ENCODE measurements around the gene PTER.

PTER gene

DNA sequence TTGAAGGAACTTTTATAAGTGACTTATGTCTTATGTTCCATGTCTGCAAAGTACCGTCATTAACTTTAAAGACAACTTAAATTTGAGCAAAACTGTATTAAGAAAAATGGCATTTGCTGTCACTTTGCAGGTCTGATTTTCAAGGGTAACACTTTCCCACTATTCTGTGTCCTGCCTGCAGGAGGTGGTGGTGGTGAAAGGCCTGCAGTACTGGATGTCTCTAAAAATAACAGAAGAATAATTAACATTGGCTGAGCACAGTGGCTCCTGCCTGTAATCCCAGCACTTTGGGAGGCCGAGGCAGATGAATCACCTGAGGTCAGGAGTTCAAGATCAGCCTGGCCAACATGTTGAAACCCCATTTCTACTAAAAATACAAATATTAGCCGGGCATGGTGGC is 13.2 kb upstream of the PTER start:
- DNase-seq (ENCODE audit: low read depth): no peak
- TF ChIP-seq, protein P1, sequence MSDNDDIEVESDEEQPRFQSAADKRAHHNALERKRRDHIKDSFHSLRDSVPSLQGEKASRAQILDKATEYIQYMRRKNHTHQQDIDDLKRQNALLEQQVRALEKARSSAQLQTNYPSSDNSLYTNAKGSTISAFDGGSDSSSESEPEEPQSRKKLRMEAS (IDR thresholded peaks at IDR 0.05; ENCODE audit: low read depth, low read length): no peak
- TF ChIP-seq, protein P2, sequence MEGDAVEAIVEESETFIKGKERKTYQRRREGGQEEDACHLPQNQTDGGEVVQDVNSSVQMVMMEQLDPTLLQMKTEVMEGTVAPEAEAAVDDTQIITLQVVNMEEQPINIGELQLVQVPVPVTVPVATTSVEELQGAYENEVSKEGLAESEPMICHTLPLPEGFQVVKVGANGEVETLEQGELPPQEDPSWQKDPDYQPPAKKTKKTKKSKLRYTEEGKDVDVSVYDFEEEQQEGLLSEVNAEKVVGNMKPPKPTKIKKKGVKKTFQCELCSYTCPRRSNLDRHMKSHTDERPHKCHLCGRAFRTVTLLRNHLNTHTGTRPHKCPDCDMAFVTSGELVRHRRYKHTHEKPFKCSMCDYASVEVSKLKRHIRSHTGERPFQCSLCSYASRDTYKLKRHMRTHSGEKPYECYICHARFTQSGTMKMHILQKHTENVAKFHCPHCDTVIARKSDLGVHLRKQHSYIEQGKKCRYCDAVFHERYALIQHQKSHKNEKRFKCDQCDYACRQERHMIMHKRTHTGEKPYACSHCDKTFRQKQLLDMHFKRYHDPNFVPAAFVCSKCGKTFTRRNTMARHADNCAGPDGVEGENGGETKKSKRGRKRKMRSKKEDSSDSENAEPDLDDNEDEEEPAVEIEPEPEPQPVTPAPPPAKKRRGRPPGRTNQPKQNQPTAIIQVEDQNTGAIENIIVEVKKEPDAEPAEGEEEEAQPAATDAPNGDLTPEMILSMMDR (IDR thresholded peaks at IDR 0.05; ENCODE audit: low read depth, low read length): no peak
- TF ChIP-seq POLR2A (IDR thresholded peaks at IDR 0.05; ENCODE audit: extremely low read depth, insufficient read length): no peak
- no peak for TF ChIP-seq MYC (IDR thresholded peaks at IDR 0.05; ENCODE audit: low read depth, low read length)

DNA sequence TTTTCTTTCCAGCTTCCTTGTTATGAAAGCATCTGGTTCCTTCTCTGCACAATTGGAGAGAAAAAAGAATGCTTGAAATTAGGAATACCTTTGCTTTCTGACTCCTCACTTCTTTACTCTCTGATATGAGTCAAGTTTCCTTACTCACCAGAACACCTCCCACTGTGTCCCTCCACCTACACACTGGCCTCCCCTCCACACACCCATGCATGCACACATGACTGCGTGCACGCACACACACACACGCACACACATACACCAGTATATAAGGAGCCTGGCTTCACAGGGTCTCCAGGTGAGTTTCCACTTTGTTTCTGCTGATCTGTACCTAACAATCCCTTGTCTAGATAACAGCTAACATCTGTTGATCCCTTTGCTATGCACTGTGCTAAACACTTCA is 11.4 kb upstream of the PTER start:
- no peak overlapping the region for H3K4me3 ChIP-seq (ENCODE audit: low read depth, low read length)
- TF ChIP-seq POLR2A (IDR thresholded peaks at IDR 0.05; ENCODE audit: extremely low read depth, insufficient read length) (no peak), MYC (IDR thresholded peaks at IDR 0.05; ENCODE audit: low read depth, low read length) (no peak)
- TF ChIP-seq, protein P2 (IDR thresholded peaks at IDR 0.05; ENCODE audit: low read depth, low read length): no peak
- TF ChIP-seq, protein P1 (IDR thresholded peaks at IDR 0.05; ENCODE audit: low read depth, low read length): no peak
- DNase-seq (ENCODE audit: low read depth): no peak

More for the DNA sequence above, 13.2 kb upstream of the PTER start:
- H3K4me3 ChIP-seq (ENCODE audit: low read depth, low read length): no peak overlapping the region

DNA sequence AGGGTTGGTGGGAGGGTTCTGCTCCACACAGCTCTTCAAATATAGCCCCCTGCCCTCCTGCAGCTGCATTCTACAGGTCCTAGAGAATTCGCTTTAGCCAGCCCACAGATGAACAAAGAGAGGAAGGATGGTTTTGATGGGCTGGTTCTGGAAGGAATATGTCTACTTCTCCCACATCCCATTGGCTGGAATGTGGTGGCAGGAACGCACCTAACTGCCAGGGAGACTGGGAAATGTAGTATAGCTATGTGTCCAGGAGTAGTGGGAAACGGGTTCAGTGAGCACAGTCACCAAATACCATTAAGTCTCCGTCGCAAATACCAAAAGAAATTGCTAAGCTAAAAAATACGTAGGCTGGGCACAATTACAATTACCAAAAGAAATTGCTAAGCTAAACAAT is 7.3 kb upstream of the PTER start:
- no peak for DNase-seq (ENCODE audit: low read depth)

DNA sequence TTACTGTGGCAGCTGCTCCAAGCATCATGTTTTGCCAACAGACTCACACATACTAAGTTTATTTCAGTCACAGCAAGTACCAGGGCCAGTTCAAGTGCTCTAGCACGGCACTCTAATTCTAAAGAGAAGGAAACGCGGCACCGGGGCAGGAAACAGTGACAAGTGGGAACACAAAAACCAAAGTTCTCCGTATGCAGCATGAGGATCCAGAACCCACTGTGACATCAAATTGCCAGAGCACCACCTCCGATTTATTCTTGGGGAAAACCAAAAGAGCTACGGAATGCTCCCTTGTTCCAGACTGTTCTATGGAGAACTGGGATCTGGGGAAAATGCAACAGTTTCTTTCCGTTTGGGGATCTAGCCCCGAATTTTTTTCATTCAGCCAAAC is 448 bp upstream of the PTER start:
- no peak for DNase-seq (ENCODE audit: low read depth)
- peak overlapping the region; percentile 61 for H3K4me3 ChIP-seq (ENCODE audit: low read depth, low read length)
- TF ChIP-seq, protein P2 (IDR thresholded peaks at IDR 0.05; ENCODE audit: low read depth, low read length): no peak
- TF ChIP-seq MYC (IDR thresholded peaks at IDR 0.05; ENCODE audit: low read depth, low read length) (no peak), POLR2A (IDR thresholded peaks at IDR 0.05; ENCODE audit: extremely low read depth, insufficient read length) (no peak)
- TF ChIP-seq, protein P1 (IDR thresholded peaks at IDR 0.05; ENCODE audit: low read depth, low read length): no peak

More for the DNA sequence above, 7.3 kb upstream of the PTER start:
- TF ChIP-seq MYC (IDR thresholded peaks at IDR 0.05; ENCODE audit: low read depth, low read length): no peak
- TF ChIP-seq, protein P2 (IDR thresholded peaks at IDR 0.05; ENCODE audit: low read depth, low read length): no peak
- TF ChIP-seq, protein P1 (IDR thresholded peaks at IDR 0.05; ENCODE audit: low read depth, low read length): no peak
- TF ChIP-seq POLR2A (IDR thresholded peaks at IDR 0.05; ENCODE audit: extremely low read depth, insufficient read length): no peak
- H3K4me3 ChIP-seq (ENCODE audit: low read depth, low read length): no peak overlapping the region

DNA sequence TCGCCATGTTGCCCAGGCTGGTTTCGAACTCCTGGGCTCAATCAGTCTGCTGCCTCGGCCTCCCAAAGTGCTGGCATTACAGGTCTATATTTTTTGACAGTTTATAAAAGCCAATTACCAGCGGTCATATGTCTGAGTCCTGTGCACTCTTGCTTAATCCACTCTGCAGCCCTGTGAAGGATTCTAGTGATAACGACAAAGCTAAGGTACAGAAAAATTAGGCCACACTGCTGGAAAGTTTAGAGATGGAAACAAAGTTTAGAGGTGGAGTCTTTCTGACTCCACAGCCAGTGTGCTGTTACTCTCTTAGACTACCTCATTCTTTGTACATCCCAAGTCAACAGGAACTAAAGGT is 707 bp downstream of the PTER start:
- H3K4me3 ChIP-seq (ENCODE audit: low read depth, low read length): peak overlapping the region; percentile 72
- no peak for DNase-seq (ENCODE audit: low read depth)
- TF ChIP-seq POLR2A (IDR thresholded peaks at IDR 0.05; ENCODE audit: extremely low read depth, insufficient read length) (no peak), MYC (IDR thresholded peaks at IDR 0.05; ENCODE audit: low read depth, low read length) (no peak)
- TF ChIP-seq, protein P1 (IDR thresholded peaks at IDR 0.05; ENCODE audit: low read depth, low read length): no peak
- TF ChIP-seq, protein P2 (IDR thresholded peaks at IDR 0.05; ENCODE audit: low read depth, low read length): no peak

DNA sequence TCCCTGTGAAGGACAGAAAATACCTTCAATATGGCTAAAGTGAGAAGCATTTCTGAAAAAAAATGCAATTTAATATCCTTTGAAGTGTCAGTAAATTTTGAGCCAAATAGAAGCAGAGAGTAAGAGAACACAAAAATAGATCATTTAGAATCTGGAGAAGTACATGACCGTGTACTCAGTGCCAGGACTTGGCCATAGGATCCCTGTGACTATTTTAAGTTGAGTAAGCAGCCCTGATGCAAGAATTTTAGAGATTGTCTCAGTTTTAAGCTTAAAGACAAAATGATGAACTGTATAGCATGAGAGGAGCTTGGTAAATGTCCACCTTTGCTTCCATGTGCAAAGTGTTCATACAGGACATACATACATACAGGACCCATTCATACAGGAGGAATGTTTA is 2.5 kb downstream of the PTER start:
- TF ChIP-seq, protein P1 (IDR thresholded peaks at IDR 0.05; ENCODE audit: low read depth, low read length): no peak
- TF ChIP-seq POLR2A (IDR thresholded peaks at IDR 0.05; ENCODE audit: extremely low read depth, insufficient read length): no peak
- TF ChIP-seq, protein P2 (IDR thresholded peaks at IDR 0.05; ENCODE audit: low read depth, low read length): no peak
- TF ChIP-seq MYC (IDR thresholded peaks at IDR 0.05; ENCODE audit: low read depth, low read length): no peak
- peak overlapping the region; percentile 28 for H3K4me3 ChIP-seq (ENCODE audit: low read depth, low read length)

More for the DNA sequence above, 2.5 kb downstream of the PTER start:
- peak; percentile 5 for DNase-seq (ENCODE audit: low read depth)

Data from NB4 (cell line).